Measurements from ENCODE around the gene ELOVL1.

The ELOVL1 gene

GRCh38 chr1:43327549-43328292 lies 40.1 kb downstream of the ELOVL1 start:
- DNase-seq (ENCODE audit: low spot score) = no peak

- no peak for DNase-seq (ENCODE audit: low spot score)
These were observed 42.4 kb downstream of the ELOVL1 start for GRCh38 chr1:43325381-43325780.

- no peak for DNase-seq (ENCODE audit: low spot score)
These were observed 43.0 kb downstream of the ELOVL1 start for GRCh38 chr1:43324810-43325209.

GRCh38 chr1:43322506-43322905 lies 45.3 kb downstream of the ELOVL1 start:
- no peak for DNase-seq (ENCODE audit: low spot score)

- no peak for DNase-seq (ENCODE audit: low spot score)
These were observed 46.4 kb downstream of the ELOVL1 start for GRCh38 chr1:43321331-43321891.

- no peak for DNase-seq (ENCODE audit: low spot score)
These were observed 48.0 kb downstream of the ELOVL1 start for GRCh38 chr1:43319766-43320165.

- DNase-seq (ENCODE audit: low spot score) = no peak
These were observed 48.5 kb downstream of the ELOVL1 start for GRCh38 chr1:43319288-43319687.

- DNase-seq (ENCODE audit: low spot score) = no peak
These were observed 49.0 kb downstream of the ELOVL1 start for GRCh38 chr1:43318831-43319230.

- DNase-seq (ENCODE audit: low spot score) = no peak
These were observed 49.9 kb downstream of the ELOVL1 start for GRCh38 chr1:43317817-43318471.

GRCh38 chr1:43316738-43317520 lies 50.9 kb downstream of the ELOVL1 start:
- no peak for DNase-seq (ENCODE audit: low spot score)

- no peak for DNase-seq (ENCODE audit: low spot score)
These were observed 51.7 kb downstream of the ELOVL1 start for GRCh38 chr1:43315963-43316737.

GRCh38 chr1:43315481-43315880 lies 52.3 kb downstream of the ELOVL1 start:
- no peak for DNase-seq (ENCODE audit: low spot score)

GRCh38 chr1:43314233-43314632 lies 53.6 kb downstream of the ELOVL1 start:
- DNase-seq (ENCODE audit: low spot score) = no peak

- DNase-seq (ENCODE audit: low spot score) = no peak
These were observed 54.0 kb downstream of the ELOVL1 start for GRCh38 chr1:43313771-43314170.
